Astrocyte (in vitro differentiated cells and primary cell): ENCODE measurements around the gene LAMA3. TPM values are rescaled to one million over a fixed set of nuclear protein-coding genes. Genes with fewer than 3 reads are reported as not detected.

ENCODE experiments used
- DNase-seq: peaks from one replicate; pipeline ENCODE4 v3.0.0-alpha.2; 2010; ENCODE audit warnings: low read depth
- FAIRE-seq: peaks from 2 replicates; lab custom pipeline; 2011; peaks lifted over from hg19 to GRCh38; lab: Jason Lieb, UNC
- H2AFZ ChIP-seq: 2 replicates; pipeline ENCODE4 v1.6.0; 2012; ENCODE audit warnings: low read depth, low read length, inconsistent platforms
- H3K27ac ChIP-seq: 2 replicates; pipeline ENCODE4 v1.5.1; 2011; ENCODE audit warnings: low read depth, low read length, inconsistent platforms
- H3K27me3 ChIP-seq: 2 replicates; pipeline ENCODE4 v1.6.0; 2011; ENCODE audit warnings: low read length, inconsistent platforms; ENCODE audit not compliant: insufficient read depth
- H3K36me3 ChIP-seq: 2 replicates; pipeline ENCODE4 v1.5.1; 2011; ENCODE audit warnings: low read length, inconsistent platforms; ENCODE audit not compliant: insufficient read depth
- H3K4me1 ChIP-seq: 2 replicates; pipeline ENCODE4 v1.5.1; 2011; ENCODE audit warnings: low read length, inconsistent platforms; ENCODE audit not compliant: insufficient read depth
- H3K4me2 ChIP-seq: 2 replicates; pipeline ENCODE4 v1.6.0; 2012; ENCODE audit warnings: low read length, inconsistent platforms
- H3K4me3 ChIP-seq: 2 replicates; pipeline ENCODE4 v1.5.1; 2011; ENCODE audit warnings: low read depth, mild to moderate bottlenecking, low read length, inconsistent platforms; ENCODE audit not compliant: insufficient read depth
- H3K79me2 ChIP-seq: 2 replicates; pipeline ENCODE4 v1.6.0; 2012; ENCODE audit warnings: mild to moderate bottlenecking, low read length, inconsistent platforms; ENCODE audit not compliant: insufficient read depth
- H3K9ac ChIP-seq: 2 replicates; pipeline ENCODE4 v1.6.0; 2012; ENCODE audit warnings: mild to moderate bottlenecking, low read length, inconsistent platforms
- H3K9me3 ChIP-seq: 2 replicates; pipeline ENCODE4 v1.5.1; 2012; ENCODE audit warnings: low read depth, mild to moderate bottlenecking, low read length, inconsistent platforms; ENCODE audit not compliant: insufficient read depth
- H4K20me1 ChIP-seq: 2 replicates; pipeline ENCODE4 v1.6.0; 2012; ENCODE audit warnings: low read length, inconsistent platforms; ENCODE audit not compliant: insufficient read depth
- H3K27ac Mint-ChIP-seq: one replicate; pipeline ENCODE4 v1.8.0; 2021; ENCODE audit warnings: mild to moderate bottlenecking, mixed read lengths; ENCODE audit not compliant: unreplicated experiment
- H3K27me3 Mint-ChIP-seq: one replicate; pipeline ENCODE4 v1.8.0; 2021; ENCODE audit warnings: low read depth, mixed read lengths; ENCODE audit not compliant: unreplicated experiment
- H3K36me3 Mint-ChIP-seq: one replicate; pipeline ENCODE4 v1.8.0; 2021; ENCODE audit warnings: low read depth, mixed read lengths; ENCODE audit not compliant: unreplicated experiment
- H3K4me1 Mint-ChIP-seq: one replicate; pipeline ENCODE4 v1.8.0; 2021; ENCODE audit warnings: low read depth, mixed read lengths; ENCODE audit not compliant: unreplicated experiment
- H3K4me3 Mint-ChIP-seq: one replicate; pipeline ENCODE4 v1.8.0; 2021; ENCODE audit warnings: mild to moderate bottlenecking, moderate library complexity, mixed read lengths; ENCODE audit not compliant: unreplicated experiment
- H3K9me3 Mint-ChIP-seq: one replicate; pipeline ENCODE4 v1.8.0; 2021; ENCODE audit warnings: mild to moderate bottlenecking, mixed read lengths; ENCODE audit not compliant: unreplicated experiment
- CTCF ChIP-seq: IDR thresholded peaks from 2 replicates; pipeline ENCODE4 v1.5.1; 2011; ENCODE audit warnings: low read depth, mild to moderate bottlenecking, inconsistent platforms, low read length, moderate library complexity; ENCODE audit not compliant: insufficient read depth
- EZH2 ChIP-seq: IDR thresholded peaks from 2 replicates; pipeline ENCODE4 v1.6.1; 2012; ENCODE audit warnings: mild to moderate bottlenecking, low read length, inconsistent platforms; ENCODE audit not compliant: insufficient read depth
- total RNA-seq: library from RNA; stranded (reverse); gene quantifications from 2 replicates; pipeline ENCODE4 v1.2.1, GENCODE V29; 2021

The LAMA3 gene
- total RNA-seq, 1 donor from 2014 or later: 0.86 TPM

GRCh38 chr18:23827681-23828080, 138.4 kb downstream of the LAMA3 start:
- Histone ChIP-seq H3K9me3 (no peaks in the 10 kb centered on the region), H3K4me2 (no peak overlapping the region), H3K4me1 (peaks cover 11% of the 10 kb centered on the region), H3K9ac (no peak overlapping the region), H3K79me2 (no peaks in the 10 kb centered on the region), H3K36me3 (no peaks in the 10 kb centered on the region), H2AFZ (no peak overlapping the region), H3K27ac (no peak overlapping the region), H3K27me3 (no peaks in the 10 kb centered on the region), H3K4me3 (no peak overlapping the region), H4K20me1 (no peaks in the 10 kb centered on the region)
- Mint-ChIP-seq H3K9me3 (no peaks in the 10 kb centered on the region), H3K27ac (no peak overlapping the region), H3K36me3 (no peaks in the 10 kb centered on the region), H3K4me3 (no peak overlapping the region), H3K27me3 (peaks cover 1% of the 10 kb centered on the region), H3K4me1 (peaks cover 43% of the 10 kb centered on the region)
- FAIRE-seq (no peak), DNase-seq (no peak)
- TF ChIP-seq EZH2 (no peak), CTCF (no peak)

- no peak for TF ChIP-seq CTCF
- no peak for TF ChIP-seq EZH2
- peak; percentile 72 for DNase-seq
Measured at GRCh38 chr18:23828426-23828825, 139.2 kb downstream of the LAMA3 start.

GRCh38 chr18:23832911-23833310, 143.7 kb downstream of the LAMA3 start:
- Histone ChIP-seq H2AFZ (no peak overlapping the region), H3K27ac (no peak overlapping the region), H3K9ac (no peak overlapping the region), H3K79me2 (no peaks in the 10 kb centered on the region), H3K4me2 (no peak overlapping the region), H3K27me3 (no peaks in the 10 kb centered on the region), H3K9me3 (no peaks in the 10 kb centered on the region), H3K36me3 (no peaks in the 10 kb centered on the region), H3K4me1 (peaks cover 4% of the 10 kb centered on the region), H4K20me1 (no peaks in the 10 kb centered on the region), H3K4me3 (no peak overlapping the region)
- DNase-seq (no peak), FAIRE-seq (no peak)
- no peak overlapping the region for H3K4me3 Mint-ChIP-seq
- H3K36me3 Mint-ChIP-seq: no peaks in the 10 kb centered on the region
- no peak for TF ChIP-seq EZH2
- no peak for TF ChIP-seq CTCF
- peaks cover 1% of the 10 kb centered on the region for H3K27me3 Mint-ChIP-seq
- peaks cover 9% of the 10 kb centered on the region for H3K4me1 Mint-ChIP-seq
- H3K27ac Mint-ChIP-seq: no peak overlapping the region
- H3K9me3 Mint-ChIP-seq: no peaks in the 10 kb centered on the region

More at GRCh38 chr18:23828426-23828825, 139.2 kb downstream of the LAMA3 start:
- Histone ChIP-seq H3K9ac (no peak overlapping the region), H3K9me3 (no peaks in the 10 kb centered on the region), H3K79me2 (no peaks in the 10 kb centered on the region), H3K36me3 (no peaks in the 10 kb centered on the region), H3K27me3 (no peaks in the 10 kb centered on the region), H3K4me2 (no peak overlapping the region), H3K4me1 (peaks cover 4% of the 10 kb centered on the region), H4K20me1 (no peaks in the 10 kb centered on the region), H3K4me3 (no peak overlapping the region), H2AFZ (no peak overlapping the region), H3K27ac (no peak overlapping the region)
- Mint-ChIP-seq H3K27me3 (peaks cover 1% of the 10 kb centered on the region), H3K9me3 (no peaks in the 10 kb centered on the region), H3K36me3 (no peaks in the 10 kb centered on the region), H3K27ac (no peak overlapping the region), H3K4me3 (no peak overlapping the region), H3K4me1 (peaks cover 36% of the 10 kb centered on the region)
- no peak for FAIRE-seq
